ENCODE results near the gene STAG1.
"Not testable (repeated sequence)": the region's sequence is repeated elsewhere in the genome, so short reads cannot be mapped to it uniquely, and the experiment has no call there.

STAG1 gene

DNA sequence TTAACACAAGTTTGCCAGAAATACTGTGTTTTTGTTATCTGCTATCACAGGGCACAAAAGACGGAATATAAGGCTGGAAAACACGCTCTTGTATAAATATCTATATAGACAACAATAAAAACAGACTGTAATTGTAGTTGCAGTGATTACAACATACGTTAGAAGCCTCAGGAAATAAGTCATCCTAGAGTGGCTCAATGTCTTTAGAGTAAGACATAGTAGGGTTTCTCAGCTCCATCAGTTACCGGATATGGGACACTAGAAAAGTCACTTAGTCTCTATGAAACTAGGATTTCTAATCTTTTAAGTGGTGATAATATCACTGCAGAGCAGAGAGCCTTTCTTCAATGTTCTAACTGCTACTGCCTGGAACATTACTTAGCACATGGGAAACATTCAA, 208.8 kb downstream of the STAG1 start:
- H3K4me1 ChIP-seq, result peaks cover 0 to 6% (median 0%) of the 10 kb centered on the region in 4 donors
- H3K9me3 ChIP-seq, result no peaks in the 10 kb centered on the region
- intact Hi-C loops (cut with DNase I; ENCODE audit: low total_unique reads), result no loop called here
- H3K27ac ChIP-seq, result no peak overlapping the region
- H3K4me3 ChIP-seq, result no peak overlapping the region
- no peak for TF ChIP-seq CTCF (IDR thresholded peaks at IDR 0.05)
- no peak for DNase-seq
- H3K36me3 ChIP-seq, result no peaks in the 10 kb centered on the region
- no peaks in the 10 kb centered on the region for H3K27me3 ChIP-seq

DNA sequence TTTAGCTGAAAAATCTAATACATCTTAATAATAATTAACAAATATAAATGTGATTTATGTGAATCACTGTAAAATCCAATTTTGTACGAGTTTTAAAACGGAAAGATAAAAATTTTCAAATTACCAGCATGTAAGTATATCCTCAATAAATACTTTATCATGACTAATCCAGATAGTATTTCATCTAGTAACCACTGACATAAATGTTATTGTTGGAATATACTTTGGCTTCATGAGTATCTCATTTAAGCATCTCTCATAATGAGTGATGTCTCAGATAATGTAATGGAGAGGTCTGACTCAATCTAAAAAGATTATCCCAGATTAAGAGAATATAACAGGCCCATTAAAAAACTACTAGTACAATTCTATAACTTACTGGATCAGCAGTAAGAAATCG, 216.3 kb downstream of the STAG1 start:
- H3K27me3 ChIP-seq, result no peaks in the 10 kb centered on the region
- no peak for DNase-seq
- H3K36me3 ChIP-seq, result peaks cover 0 to 7% (median 4%) of the 10 kb centered on the region in 3 donors
- no peaks in the 10 kb centered on the region for H3K4me1 ChIP-seq
- intact Hi-C loops (cut with DNase I; ENCODE audit: low total_unique reads), result no loop called here
- H3K4me3 ChIP-seq, result no peak overlapping the region
- TF ChIP-seq CTCF (IDR thresholded peaks at IDR 0.05), result no peak
- H3K9me3 ChIP-seq, result peaks cover 0 to 12% (median 0%) of the 10 kb centered on the region in 3 donors
- H3K27ac ChIP-seq, result no peak overlapping the region

- intact Hi-C loops (cut with DNase I; ENCODE audit: low total_unique reads), result no loop called here
- no peak for DNase-seq
- no peaks in the 10 kb centered on the region for H3K27me3 ChIP-seq
- H3K36me3 ChIP-seq, result peaks cover 0 to 7% (median 4%) of the 10 kb centered on the region in 3 donors
- H3K4me1 ChIP-seq, result no peaks in the 10 kb centered on the region
- H3K4me3 ChIP-seq, result no peak overlapping the region
- peaks cover 0 to 16% (median 0%) of the 10 kb centered on the region in 3 donors for H3K9me3 ChIP-seq
- no peak for TF ChIP-seq CTCF (IDR thresholded peaks at IDR 0.05)
- no peak overlapping the region for H3K27ac ChIP-seq
Measured at GRCh38 chr3:136532766-136533165, 219.4 kb downstream of the STAG1 start.

- no peak for TF ChIP-seq CTCF (IDR thresholded peaks at IDR 0.05)
- H3K27me3 ChIP-seq, result no peaks in the 10 kb centered on the region
- peaks cover 0 to 12% (median under 1%) of the 10 kb centered on the region in 4 donors for H3K4me1 ChIP-seq
- no peak overlapping the region for H3K4me3 ChIP-seq
- H3K27ac ChIP-seq, result no peak overlapping the region
- H3K36me3 ChIP-seq, result no peaks in the 10 kb centered on the region
- H3K9me3 ChIP-seq, result no peaks in the 10 kb centered on the region
- intact Hi-C loops (cut with DNase I; ENCODE audit: low total_unique reads), result no loop called here
- no peak for DNase-seq
Measured at GRCh38 chr3:136518102-136518501, 234.1 kb downstream of the STAG1 start.

DNA sequence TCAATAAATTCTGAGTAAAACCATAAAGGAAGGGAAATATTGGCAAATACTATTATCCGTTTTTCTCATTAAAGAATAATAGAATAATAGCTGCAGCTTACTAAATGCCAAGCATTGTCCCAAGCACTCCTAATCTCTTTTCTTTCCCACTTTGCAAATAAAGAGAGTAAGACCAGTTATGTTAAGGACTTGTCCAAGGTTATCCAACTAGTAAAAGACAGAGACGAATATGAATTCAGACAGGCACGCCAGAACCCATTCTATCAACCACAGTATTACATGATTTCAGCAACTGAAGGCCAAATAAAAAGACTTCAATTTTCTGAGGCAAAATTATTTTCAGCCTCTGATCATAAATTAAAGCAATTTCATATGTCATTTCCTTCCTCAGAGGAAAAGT, 235.5 kb downstream of the STAG1 start:
- H3K4me3 ChIP-seq, result no peak overlapping the region
- no peak for DNase-seq
- no peak overlapping the region for H3K27ac ChIP-seq
- peaks cover 0 to 23% (median 4%) of the 10 kb centered on the region in 4 donors for H3K4me1 ChIP-seq
- no peak for TF ChIP-seq CTCF (IDR thresholded peaks at IDR 0.05)
- no peaks in the 10 kb centered on the region for H3K36me3 ChIP-seq
- H3K27me3 ChIP-seq, result no peaks in the 10 kb centered on the region
- intact Hi-C loops (cut with DNase I; ENCODE audit: low total_unique reads), result no loop called here
- H3K9me3 ChIP-seq, result no peaks in the 10 kb centered on the region

DNA sequence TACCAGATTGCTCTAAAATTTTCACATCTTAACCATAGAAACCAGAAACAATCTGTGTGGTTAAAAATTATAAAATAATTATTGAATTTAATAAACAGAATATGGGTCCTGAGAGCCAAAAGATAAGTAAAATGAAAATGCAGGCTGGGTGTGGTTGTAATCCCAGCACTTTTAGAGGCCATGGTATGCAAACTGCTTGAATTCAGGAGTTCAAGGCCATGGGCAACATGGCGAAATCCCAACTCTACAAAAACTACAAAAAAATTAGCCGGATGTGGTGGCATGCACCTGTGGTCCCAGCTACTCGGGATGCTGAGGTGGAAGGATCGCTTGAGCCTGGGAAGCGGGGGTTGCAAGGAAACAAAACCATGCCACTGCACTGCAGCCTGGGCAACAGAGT, 236.1 kb downstream of the STAG1 start:
- no peaks in the 10 kb centered on the region for H3K36me3 ChIP-seq
- H3K27me3 ChIP-seq, result no peaks in the 10 kb centered on the region
- no peak overlapping the region for H3K27ac ChIP-seq
- no peak overlapping the region for H3K4me3 ChIP-seq
- intact Hi-C loops (cut with DNase I; ENCODE audit: low total_unique reads), result no loop called here
- TF ChIP-seq CTCF (IDR thresholded peaks at IDR 0.05), result no peak
- no peaks in the 10 kb centered on the region for H3K9me3 ChIP-seq
- no peak for DNase-seq
- peaks cover 0 to 23% (median 4%) of the 10 kb centered on the region in 4 donors for H3K4me1 ChIP-seq

DNA sequence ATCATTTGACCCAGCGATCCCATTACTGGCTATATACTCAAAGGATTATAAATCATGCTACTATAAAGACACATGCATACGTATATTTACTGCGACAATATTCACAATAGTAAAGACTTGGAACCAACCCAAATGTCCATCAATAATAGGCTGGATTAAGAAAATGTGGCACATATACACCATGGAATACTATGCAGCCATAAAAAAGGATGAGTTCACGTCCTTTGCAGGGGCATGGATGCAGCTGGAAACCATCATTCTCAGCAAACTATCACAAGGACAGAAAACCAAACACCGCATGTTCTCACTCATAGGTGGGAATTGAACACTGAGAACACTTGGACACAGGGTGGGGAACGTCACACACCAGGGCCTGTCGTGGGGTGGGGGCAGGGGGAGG, 237.6 kb downstream of the STAG1 start:
- H3K27me3 ChIP-seq; H3K27ac ChIP-seq; intact Hi-C loops (cut with DNase I; ENCODE audit: low total_unique reads); DNase-seq; H3K4me3 ChIP-seq; H3K9me3 ChIP-seq; H3K36me3 ChIP-seq: not testable (repeated sequence)
- H3K4me1 ChIP-seq, result peaks cover 0 to 23% (median 4%) of the 10 kb centered on the region in 4 donors

Data from tibial artery (tissue), 4 donors.